Measurements from ENCODE around the gene NID2. TPM values are rescaled to one million over a fixed set of nuclear protein-coding genes. Genes with fewer than 3 reads are reported as not detected.

Gene NID2
- total and polyA plus RNA-seq, 9 of the 15 experiments (the other 6 are each of a cell fraction or from before 2014, with no cell fraction given), result 0.04 to 0.45 (median 0.16) TPM; not detected in 3

- Histone ChIP-seq H3K36me3 (ENCODE audit: control insufficient read depth, insufficient read depth, low read length) (no peaks in the 10 kb centered on the region), H4K20me1 (replicated peaks; ENCODE audit: control insufficient read depth, insufficient read depth, low read length) (no peaks in the 10 kb centered on the region), H3K9me3 (replicated peaks; ENCODE audit: control insufficient read depth, insufficient read depth, low read depth, low read length) (no peaks in the 10 kb centered on the region), H3K9ac (ENCODE audit: insufficient read depth in 1 of 2, low read depth in 2 of 2, low read length in 2 of 2) (no peak overlapping the region), H3K9me1 (ENCODE audit: control insufficient read depth, insufficient read depth, low read length) (no peaks in the 10 kb centered on the region), H3K4me3 (no peak overlapping the region), H3K79me2 (ENCODE audit: control insufficient read depth, insufficient read depth, low read length) (no peaks in the 10 kb centered on the region), H3K27me3 (ENCODE audit: control insufficient read depth in 2 of 2, insufficient read depth in 2 of 2, low read length in 2 of 2) (no peaks in the 10 kb centered on the region), H3K4me1 (replicated peaks in 1 of 2; ENCODE audit: control insufficient read depth in 2 of 2, insufficient read depth in 2 of 2, low read length in 2 of 2) (no peaks in the 10 kb centered on the region), H2AFZ (ENCODE audit: low read depth, low read length) (no peak overlapping the region), H3K4me2 (ENCODE audit: insufficient read depth, low read length) (no peak overlapping the region), H3K27ac (ENCODE audit: extremely low read depth, low read depth, low read length) (no peak overlapping the region)
- FAIRE-seq (no peak), DNase-seq (ENCODE audit: extremely low read depth in 1 of 4, low spot score in 3 of 4) (no peak), ATAC-seq (no peak)
- ChIA-PET POLR2A (no interaction called here), CTCF (ENCODE audit: low intra/inter-chr PET ratio) (no interaction called here)
- intact Hi-C loops (cut with micrococcal nuclease) (no loop called here), in situ Hi-C loops (cut with MboI) (no loop called here)
- no peak for TF ChIP-seq DIDO1 (tag; IDR thresholded peaks at IDR 0.05; ENCODE audit: low read depth)
- BruUV-seq (replicated peaks), result no TSS peak
Measured at GRCh38 chr14:52112336-52113018, 43.6 kb upstream of the NID2 start.

DNA sequence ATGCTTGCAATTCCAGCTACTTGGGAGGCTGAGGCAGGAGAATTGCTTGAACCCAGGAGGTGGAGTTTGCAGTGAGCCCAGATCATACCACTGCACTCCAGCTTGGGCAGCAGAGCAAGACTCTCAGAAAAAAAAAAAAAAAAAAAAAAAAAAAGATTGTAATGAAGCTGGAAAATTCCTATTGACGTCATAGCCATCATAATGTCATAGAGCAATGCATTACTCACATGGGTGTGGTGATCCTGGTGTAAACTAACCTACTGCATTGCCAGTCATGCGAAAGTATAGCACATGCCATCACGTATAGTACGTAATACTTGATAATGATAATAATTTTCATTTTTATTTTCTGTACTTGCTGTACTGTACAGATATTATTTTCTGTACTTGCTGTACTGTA is 42.7 kb upstream of the NID2 start:
- intact Hi-C loops (cut with micrococcal nuclease) (no loop called here), in situ Hi-C loops (cut with MboI) (no loop called here)
- no peak overlapping the region for H3K9ac ChIP-seq (ENCODE audit: insufficient read depth in 1 of 2, low read depth in 2 of 2, low read length in 2 of 2)
- BruUV-seq (replicated peaks), result no TSS peak
- H3K27ac ChIP-seq (ENCODE audit: extremely low read depth, low read depth, low read length), result no peak overlapping the region
- no peak for ATAC-seq
- no peak overlapping the region for H3K4me3 ChIP-seq
- H3K79me2 ChIP-seq (ENCODE audit: control insufficient read depth, insufficient read depth, low read length), result no peaks in the 10 kb centered on the region
- POLR2A ChIA-PET, result no interaction called here
- H3K36me3 ChIP-seq (ENCODE audit: control insufficient read depth, insufficient read depth, low read length), result no peaks in the 10 kb centered on the region
- no peak for DNase-seq (ENCODE audit: extremely low read depth in 1 of 4, low spot score in 3 of 4)
- H2AFZ ChIP-seq (ENCODE audit: low read depth, low read length), result no peak overlapping the region
- no peaks in the 10 kb centered on the region for H3K4me1 ChIP-seq (replicated peaks in 1 of 2; ENCODE audit: control insufficient read depth in 2 of 2, insufficient read depth in 2 of 2, low read length in 2 of 2)
- no peaks in the 10 kb centered on the region for H3K9me3 ChIP-seq (replicated peaks; ENCODE audit: control insufficient read depth, insufficient read depth, low read depth, low read length)
- H3K27me3 ChIP-seq (ENCODE audit: control insufficient read depth in 2 of 2, insufficient read depth in 2 of 2, low read length in 2 of 2), result no peaks in the 10 kb centered on the region
- no peaks in the 10 kb centered on the region for H3K9me1 ChIP-seq (ENCODE audit: control insufficient read depth, insufficient read depth, low read length)
- 0% methylated on average over 3 of the region's 4 CpGs for WGBS (ENCODE audit: insufficient coverage, low coverage, missing lambda C conversion rate)
- FAIRE-seq, result no peak
- no peaks in the 10 kb centered on the region for H4K20me1 ChIP-seq (replicated peaks; ENCODE audit: control insufficient read depth, insufficient read depth, low read length)
- TF ChIP-seq SAFB (IDR thresholded peaks at IDR 0.05; ENCODE audit: borderline replicate concordance, low read depth, low read length) (no peak), IFI16 (CRISPR knock-in tag; IDR thresholded peaks at IDR 0.05) (no peak), HDAC6 (IDR thresholded peaks at IDR 0.05; ENCODE audit: low read depth, low read length) (no peak), TAL1 (IDR thresholded peaks at IDR 0.05) (no peak), TOE1 (IDR thresholded peaks at IDR 0.05; ENCODE audit: borderline replicate concordance) (no peak), TOE1 (CRISPR knock-in tag; IDR thresholded peaks at IDR 0.05; ENCODE audit: borderline replicate concordance, low read depth) (no peak), CLOCK (CRISPR knock-in tag; IDR thresholded peaks at IDR 0.05; ENCODE audit: borderline replicate concordance) (no peak), STAT5A (IDR thresholded peaks at IDR 0.05; ENCODE audit: borderline replicate concordance, low read length) (no peak), KLF13 (tag; IDR thresholded peaks at IDR 0.05; ENCODE audit: borderline replicate concordance, low read depth) (no peak), ZNF347 (CRISPR knock-in tag; IDR thresholded peaks at IDR 0.05; ENCODE audit: low read depth) (no peak), TSC22D4 (tag; IDR thresholded peaks at IDR 0.05) (no peak), ZNF586 (CRISPR knock-in tag; conservative IDR thresholded peaks at IDR 0.05) (no peak), ZNF830 (CRISPR knock-in tag; IDR thresholded peaks at IDR 0.05) (no peak), RB1 (IDR thresholded peaks at IDR 0.05; ENCODE audit: low read depth) (no peak), ZNF76 (CRISPR knock-in tag; IDR thresholded peaks at IDR 0.05; ENCODE audit: borderline replicate concordance) (no peak)
- no peak overlapping the region for H3K4me2 ChIP-seq (ENCODE audit: insufficient read depth, low read length)
- CTCF ChIA-PET (ENCODE audit: low intra/inter-chr PET ratio), result no interaction called here

Measured in K562 (cell line).